T-helper 2 cell treated with Interferon-gamma antibody and Interleukin-4, amounts not matched to agents 100 ng/mL and 5 ng/mL, for 36 hours (primary cell): ENCODE results near the gene VAPB. TPM values are rescaled to one million over a fixed set of nuclear protein-coding genes. Genes with fewer than 3 reads are reported as not detected.

Experiments used
- total RNA-seq: library from RNA; stranded (reverse); gene quantifications from 2 replicates; pipeline ENCODE4 v1.2.3, GENCODE V29; 2022

VAPB gene
- total RNA-seq, 1 donor from 2014 or later = 29.0 TPM

Other genes with a start within 250 kb of the VAPB start
- not detected in 2 replicates for gene ANKRD60, start 160.6 kb upstream of the VAPB start, total RNA-seq
- gene RAB22A, start 79.5 kb upstream of the VAPB start, total RNA-seq = 15.8 and 16.6 TPM in 2 replicates
- gene APCDD1L, start 126.2 kb downstream of the VAPB start, total RNA-seq = not detected in 2 replicates